GM21737 (cell line): ENCODE data around the gene ATF2.
"Not testable (repeated sequence)": the region's sequence is repeated elsewhere in the genome, so short reads cannot be mapped to it uniquely, and the experiment has no call there.

Experiments used
- ATAC-seq: cut with Tn5 transposase; IDR thresholded peaks from one replicate; pipeline ENCODE4 v1.9.1; 2021; ENCODE audit warnings: mild to moderate bottlenecking, moderate library complexity; ENCODE audit not compliant: unreplicated experiment

Gene ATF2

DNA sequence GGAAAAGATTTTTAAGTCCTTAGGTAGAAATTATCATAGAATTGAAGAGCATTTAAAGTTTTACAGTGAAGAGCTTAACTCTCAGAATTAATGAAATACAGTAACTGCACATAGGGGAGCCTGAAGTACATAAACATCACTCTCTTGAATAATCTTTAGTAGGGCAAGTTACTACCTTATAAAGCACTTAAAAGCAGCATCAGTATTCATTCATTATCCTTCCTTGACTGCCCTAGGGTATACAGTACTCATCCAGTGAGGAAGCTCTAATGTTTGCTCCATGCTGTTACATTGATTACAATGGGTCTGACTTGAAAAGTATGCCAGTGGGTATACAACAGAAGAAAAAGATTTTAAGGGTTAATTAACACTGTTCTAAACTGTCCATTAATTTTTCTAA lies 66.5 kb downstream of the ATF2 start:
- no peak for ATAC-seq

DNA sequence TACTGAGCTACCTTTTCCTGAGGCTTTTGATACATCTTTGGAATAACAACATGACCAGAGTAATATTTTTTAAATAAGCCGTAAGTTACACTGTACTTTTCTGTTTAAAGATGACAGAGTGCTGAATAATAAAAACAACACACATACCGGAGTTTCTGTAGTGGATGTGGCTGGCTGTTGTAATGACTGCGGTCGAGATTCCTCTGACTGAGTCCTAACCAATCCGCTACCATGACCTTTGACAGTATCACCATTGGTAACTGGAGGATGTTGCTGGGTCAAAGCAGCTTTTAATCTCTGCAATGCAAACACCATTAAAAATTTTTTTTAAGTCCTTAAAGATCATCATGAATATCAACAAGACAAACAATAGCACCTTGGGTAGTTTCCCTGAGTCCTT lies 70.7 kb downstream of the ATF2 start:
- ATAC-seq = no peak

DNA sequence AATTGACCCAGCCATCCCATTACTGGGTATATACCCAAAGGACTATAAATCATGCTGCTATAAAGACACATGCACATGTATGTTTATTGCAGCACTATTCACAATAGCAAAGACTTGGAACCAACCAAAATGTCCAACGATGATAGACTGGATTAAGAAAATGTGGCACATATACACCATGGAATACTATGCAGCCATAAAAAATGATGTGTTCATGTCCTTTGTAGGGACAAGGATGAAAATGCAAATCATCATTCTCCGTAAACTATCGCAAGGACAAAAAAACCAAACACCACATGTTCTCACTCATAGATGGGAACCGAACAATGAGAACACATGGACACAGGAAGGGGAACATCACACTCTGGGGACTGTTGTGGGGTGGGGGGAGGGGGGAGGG lies 83.9 kb downstream of the ATF2 start:
- not testable (repeated sequence) for ATAC-seq

DNA sequence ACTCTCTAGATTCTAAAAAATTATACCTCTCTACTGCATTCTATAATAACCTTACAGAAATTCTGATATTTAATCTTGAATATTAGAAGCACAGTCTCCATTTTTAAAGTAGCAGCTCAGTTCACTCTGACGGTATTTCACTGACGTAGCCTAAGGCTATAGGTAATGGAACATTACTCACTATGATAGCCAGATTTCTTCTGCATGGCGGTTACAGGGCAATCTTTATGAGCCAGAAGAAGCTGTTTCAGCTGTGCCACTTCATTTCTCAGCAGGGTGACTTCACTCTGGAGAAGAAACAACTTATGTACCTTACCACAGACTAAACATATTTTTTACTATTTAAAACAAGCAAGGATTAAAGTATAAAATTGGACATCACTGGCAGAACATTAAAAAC lies 87.5 kb downstream of the ATF2 start:
- no peak for ATAC-seq

DNA sequence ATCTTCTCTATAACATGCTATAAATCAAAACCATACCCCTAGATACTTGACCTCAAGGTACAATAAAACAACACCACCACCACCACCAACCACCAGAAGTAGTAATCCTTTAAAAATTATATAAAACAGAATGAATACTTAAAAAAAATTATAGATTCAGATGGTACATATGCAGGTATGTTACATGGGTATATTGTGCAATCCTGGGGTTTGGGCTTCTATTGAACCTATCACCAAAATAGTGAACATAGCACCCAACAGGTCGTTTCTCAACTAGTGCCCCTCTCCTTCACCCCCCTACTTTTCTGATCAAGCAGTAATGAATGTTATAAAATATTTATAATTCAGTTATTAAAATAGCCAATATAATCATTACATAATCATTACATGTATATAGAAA lies 91.7 kb downstream of the ATF2 start:
- no peak for ATAC-seq

DNA sequence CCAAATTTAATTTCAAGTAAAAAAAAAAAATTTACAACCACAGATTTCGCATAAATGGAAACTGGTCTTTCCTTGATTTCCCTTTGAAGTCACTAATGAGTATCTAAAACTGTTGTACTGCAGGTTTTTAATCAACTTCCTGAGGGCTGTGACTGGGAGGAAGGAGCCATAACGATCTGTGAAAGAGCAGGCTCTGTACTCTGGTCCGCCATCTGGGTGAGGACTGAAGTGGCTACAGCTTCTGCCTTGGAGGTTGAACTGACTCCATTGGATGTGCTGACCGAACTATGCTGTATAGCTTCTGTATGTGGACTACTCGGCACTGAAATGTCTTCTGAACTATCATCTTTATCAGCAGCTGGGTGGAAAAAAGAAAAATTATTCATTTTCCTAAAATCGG lies 93.5 kb downstream of the ATF2 start:
- ATAC-seq = no peak

DNA sequence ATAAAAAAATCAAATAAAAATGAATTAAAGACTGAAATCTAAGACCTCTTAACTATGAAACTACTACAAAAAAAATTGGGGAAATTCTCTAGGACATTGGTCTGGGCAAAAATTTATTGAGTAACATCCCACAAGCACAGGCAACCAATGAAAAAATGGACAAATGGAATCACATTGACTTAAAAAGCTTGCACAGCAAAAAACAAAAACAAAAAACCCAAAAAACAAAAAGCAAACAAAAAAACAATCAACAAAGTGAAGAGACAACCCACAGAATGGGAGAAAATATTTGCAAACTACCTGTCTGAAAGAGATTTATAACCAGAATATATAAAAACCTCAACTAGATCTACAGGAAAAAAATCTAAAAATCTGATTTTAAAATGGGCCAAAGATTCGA lies 99.5 kb downstream of the ATF2 start:
- ATAC-seq = no peak

DNA sequence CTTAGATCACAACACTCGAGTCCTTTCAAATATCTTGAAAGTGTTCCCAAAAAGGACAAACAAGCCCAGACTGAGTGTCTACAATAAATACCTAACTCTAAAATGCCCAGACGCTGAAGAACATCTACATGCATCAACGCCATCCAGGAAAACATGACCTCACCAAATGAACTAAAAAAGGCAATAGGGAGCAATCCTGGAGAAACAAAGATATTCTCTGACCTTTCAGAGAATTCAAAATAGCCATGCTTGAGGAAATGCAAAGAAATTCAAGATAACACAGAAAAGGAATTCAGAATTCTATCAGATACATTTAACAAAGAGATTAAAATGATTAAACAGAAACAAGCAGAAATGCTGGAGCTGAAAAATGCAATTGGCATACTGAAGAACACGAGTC lies 101.6 kb downstream of the ATF2 start:
- no peak for ATAC-seq

DNA sequence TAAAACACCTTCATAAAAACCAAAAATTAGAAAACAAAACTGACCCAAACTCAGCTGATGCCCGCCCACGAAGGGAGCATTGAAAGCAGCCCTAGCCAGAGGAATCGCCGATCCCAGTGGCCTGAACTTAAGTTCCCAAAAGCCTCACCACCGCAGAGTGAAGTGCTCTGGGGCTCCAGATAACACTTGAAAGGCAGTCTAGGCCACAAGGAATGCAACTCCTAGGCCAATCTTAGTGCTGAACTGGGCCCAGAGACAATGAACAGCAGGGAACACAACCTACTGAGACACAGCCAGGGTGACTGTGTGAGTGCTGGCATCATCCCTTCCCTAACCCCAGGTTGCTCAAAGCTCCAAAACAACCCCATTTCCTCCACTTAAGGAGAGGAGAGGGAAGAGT lies 103.2 kb downstream of the ATF2 start:
- ATAC-seq = no peak

DNA sequence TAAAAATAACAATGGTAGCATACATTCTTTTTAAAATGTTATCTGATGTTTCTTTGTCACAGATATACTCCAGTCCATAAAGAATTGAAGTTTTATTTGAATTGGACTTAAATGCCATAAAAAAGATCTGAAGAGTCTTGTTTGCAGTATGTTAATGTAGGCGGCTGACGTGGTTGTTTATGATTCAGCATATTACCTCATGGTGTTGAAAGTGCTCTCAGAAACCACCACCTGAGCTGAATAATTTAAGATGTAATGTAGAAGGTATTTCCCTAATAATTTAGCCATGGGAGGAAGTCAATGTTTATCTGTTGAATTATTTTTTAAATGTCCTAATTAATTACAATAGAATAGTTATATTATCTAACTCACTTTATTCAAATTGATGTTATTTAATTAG lies 104.3 kb downstream of the ATF2 start:
- no peak for ATAC-seq

DNA sequence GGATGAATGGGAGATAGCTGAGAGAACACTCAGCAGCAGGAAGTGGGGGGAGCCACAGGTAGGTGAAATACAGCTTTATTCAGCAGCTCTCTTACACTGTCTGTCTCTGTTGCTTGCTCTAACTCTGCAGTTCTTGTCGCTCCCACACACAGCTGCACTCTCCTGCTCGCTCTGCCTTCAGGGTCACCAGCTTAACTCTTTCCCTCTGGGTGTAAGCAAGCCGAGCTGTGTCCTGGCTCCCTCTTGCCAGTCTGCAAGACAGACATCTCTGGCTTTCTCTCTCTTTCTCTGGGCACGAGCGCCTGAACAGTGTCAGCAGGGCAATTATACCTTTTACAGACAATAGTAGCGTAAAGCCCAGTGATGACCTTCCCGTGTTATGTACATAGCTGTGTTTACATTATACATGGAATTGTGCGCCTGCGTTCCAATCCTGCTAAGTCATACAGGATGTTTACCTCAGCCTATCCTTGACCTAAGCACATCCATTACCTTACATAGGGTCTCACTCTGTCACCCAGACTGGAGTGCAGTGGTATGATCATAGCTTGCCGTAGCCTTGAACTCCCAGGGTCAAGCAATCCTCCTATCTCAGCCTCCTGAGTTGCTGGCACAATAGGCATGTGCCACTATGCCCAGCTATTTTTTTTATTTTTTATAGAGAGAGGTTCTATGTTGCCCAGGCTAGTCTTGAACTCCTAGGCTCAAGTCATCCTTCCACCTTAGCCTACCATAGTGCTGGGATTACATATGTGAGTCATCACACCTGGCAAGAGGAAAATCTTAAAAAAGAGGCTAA lies 105.0 kb downstream of the ATF2 start:
- no peak for ATAC-seq

DNA sequence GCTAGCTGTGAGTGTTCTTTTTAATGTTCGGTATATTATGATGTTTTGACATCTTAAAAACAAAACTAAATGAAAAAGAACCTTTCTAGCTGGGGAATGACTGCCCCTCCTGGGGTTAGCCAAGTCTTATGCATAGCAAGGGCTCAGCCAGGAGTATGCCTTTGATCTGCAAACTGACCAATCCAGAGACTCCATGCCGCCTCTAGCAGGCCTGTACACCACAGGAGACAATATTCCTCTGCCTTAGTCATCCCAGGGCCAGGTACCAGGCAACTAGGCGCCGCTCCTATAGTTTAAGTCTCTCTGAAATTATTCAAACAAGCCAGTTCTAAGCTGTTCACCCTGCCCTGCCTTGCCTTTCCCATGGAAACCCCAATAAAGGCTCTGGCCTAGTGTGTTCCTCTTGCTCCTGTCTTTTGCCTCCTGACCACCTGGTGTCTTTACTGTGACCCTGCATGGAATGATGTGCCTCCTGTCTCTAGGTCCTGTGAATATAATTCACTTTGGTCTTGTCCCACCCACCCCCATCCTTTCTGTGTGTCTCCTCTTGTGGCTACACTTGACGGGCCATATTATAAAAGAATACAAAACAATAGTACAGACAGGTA lies 110.8 kb downstream of the ATF2 start:
- no peak for ATAC-seq

DNA sequence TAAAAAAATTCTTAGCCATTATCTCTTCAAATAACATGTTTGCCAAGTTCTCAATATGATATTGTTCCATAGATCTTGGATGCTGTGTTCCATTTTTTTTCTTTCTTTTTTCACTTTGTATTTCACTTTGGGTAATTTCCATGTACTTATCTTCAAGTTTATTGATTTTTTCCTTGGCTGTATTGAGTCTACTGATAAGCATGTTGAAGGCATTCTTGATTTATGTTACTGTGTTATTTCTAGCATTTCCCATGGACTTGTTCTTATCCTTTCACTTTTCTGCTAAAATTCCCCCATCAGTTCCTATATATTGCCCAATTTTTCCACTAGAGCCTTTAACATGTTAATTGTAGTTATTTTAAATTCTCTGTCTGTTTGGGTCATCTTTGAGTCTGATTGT lies 112.0 kb downstream of the ATF2 start:
- no peak for ATAC-seq

DNA sequence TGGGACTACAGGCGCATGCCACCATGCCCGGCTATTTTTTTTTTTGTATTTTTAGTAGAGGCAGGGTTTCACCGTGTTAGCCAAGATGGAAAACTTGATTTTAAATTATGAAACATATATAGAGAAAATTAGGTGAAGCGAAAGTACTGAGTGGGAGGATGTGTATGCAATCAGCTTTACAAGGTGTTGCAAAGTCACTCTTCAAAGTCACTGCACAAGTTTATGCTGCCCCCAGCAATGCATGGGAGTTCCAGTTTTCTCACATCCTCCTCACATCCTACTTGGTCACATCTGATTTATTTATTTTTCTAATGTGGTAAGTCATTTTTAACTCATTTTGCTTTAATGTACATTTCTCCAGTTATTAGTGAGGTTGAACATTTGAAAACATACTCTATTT lies 113.7 kb downstream of the ATF2 start:
- ATAC-seq = no peak

DNA sequence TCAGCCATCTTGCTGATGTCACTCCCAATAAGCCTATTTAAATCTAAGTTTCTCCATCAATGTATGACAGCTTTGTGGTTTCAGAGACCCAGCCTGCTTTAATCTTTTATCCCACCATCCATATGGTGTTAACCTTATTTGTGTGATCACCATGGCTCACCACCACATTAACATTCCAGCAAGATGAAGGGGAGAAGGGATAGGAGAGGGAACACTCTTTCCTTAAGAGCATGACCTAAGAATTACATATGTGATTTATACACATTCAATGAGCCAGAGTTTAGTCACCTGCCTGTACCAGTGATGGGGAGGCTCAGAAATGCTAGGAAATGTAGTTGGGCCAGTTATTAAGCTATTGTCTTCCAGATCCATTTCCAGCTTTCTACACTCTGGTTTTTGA lies 118.3 kb downstream of the ATF2 start:
- no peak for ATAC-seq

DNA sequence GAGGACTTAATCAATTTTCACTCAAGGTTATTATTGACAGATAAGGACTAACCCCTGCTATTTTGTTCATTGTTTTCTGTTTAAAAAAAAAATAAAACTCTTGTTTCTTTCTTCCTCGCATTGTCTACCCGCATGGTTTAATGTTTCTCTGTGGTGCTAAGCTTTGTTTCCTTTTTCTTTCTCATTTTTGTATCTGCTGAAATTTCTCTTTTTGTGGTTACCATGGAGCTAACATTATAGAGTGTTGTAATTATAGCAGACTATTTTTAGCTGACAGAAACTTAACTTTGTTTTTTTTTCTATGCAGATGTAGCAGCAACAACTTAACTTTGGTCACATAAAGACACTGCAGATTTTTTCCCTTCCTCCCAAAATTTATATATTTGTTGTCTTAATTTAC lies 119.7 kb downstream of the ATF2 start:
- ATAC-seq = no peak

DNA sequence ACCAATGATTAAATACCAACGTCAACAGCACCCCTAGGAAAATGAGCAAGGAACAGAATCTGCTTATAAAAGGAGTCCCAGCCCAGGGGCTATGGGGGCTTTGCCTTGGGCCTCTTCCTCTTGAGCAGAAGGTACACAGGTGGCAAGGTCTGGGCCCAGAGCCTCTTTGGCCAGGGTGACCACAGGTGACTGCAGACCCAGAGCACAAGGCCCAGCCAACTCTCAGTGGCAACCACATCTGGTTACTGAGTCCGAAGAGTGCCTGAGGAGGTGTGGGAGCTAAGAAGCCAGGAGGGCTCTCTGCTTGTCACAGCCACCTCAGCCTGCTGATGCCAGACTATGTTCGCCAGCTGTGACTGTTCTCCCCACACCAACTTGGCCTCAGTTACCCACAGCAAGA lies 128.5 kb downstream of the ATF2 start:
- ATAC-seq = no peak

DNA sequence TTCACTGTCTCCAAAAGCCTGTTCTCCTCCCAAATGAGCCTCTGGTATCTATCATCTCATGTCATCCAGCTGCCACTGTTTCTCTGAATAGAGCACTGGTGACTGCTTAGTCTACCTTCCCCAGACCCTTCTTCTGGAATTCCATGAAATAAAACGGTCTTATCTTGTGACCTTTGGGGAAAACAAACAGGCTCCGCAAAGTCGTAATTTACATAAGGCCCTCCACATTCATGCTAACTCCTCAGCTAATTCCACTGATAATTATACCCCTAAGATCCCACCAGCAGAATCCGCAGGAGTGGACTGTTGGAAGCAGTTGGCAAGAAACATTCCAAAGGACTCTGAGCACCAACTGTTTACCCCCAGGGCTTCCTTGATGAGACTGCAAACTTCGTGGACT lies 129.0 kb downstream of the ATF2 start:
- no peak for ATAC-seq

DNA sequence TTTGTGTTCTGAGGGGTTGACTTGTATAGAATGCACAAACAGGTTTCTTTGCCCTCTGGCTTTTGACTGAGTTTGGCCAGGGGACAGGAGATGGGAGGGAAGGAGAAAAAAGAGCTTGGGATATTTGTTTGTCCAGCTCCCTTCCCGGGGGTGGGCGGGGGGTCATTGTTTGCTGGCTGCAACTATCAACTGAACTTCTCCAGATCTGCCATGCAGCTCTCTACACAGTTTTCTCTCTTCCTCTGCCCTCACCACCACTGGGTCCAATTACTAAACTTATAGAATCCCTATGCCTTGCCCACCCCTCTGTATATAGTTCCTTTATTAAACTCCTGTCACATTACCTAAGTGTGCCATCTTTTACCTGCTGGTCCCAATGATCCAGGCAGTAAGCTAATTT lies 130.1 kb downstream of the ATF2 start:
- ATAC-seq = no peak

DNA sequence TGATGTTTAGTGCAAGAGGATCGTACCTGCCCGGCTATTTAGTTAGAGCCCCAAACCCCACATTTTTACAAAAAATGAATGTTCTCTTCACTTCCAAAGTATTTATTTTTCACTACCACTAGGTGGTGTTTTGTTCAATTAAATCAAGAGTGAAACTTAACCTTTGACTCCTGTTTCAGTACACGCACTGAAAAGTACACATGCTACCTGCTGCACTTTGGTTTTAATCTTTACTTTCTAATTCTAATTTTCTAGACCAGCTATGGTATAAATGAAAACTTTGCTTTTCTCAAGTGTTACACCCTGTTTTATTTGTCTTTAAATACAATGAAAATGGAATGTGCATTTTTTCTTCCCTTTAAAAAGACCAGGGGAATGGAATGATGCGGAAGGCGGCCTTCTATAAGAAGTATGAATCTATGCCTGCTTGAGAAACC lies 131.4 kb downstream of the ATF2 start:
- ATAC-seq = no peak

DNA sequence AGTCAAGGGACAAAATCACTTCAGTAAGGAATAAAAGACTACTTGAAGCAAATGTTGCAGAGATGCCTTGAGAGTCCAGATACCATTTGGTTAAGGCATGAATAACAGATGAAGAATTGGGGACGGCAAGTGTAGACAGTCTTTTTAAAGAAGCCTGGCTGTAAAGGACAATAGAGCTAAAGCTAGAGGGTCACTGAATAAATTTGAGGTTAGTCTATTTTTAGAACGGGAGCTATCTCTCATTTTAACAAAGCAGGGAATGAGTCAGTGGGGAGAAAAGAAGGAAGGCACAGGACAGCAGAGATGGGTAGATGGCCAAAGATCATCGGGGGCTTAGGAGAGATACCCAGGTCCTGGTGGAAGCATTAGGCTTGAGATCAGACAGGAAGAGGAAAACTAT lies 132.2 kb downstream of the ATF2 start:
- no peak for ATAC-seq

DNA sequence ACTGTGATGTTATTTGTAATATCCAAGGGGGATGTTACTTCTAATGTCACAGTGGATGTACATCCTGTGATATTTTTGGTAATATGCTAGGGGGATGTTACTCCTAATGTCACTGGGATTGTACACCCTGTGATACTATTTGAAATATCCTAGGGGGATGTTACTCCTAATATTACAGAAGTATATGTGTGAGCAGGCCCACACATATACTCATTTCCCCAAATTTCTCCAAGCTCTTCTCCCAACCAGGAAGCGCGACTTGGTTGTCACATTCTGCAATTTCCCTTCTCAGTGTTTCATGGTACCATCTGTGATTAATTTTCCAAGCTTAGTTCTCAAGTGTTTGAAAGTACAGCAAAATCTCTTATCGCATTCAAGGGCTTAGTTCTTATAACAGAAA lies 133.3 kb downstream of the ATF2 start:
- no peak for ATAC-seq
